ENCODE measurements around the gene ZNF831. TPM values are rescaled to one million over a fixed set of nuclear protein-coding genes. Genes with fewer than 3 reads are reported as not detected.
A peak's percentile ranks its signal among the peaks of the same experiment; 100 is the strongest.

The ZNF831 gene
- total RNA-seq, 1 experiment from 2014 or later, result not detected

DNA sequence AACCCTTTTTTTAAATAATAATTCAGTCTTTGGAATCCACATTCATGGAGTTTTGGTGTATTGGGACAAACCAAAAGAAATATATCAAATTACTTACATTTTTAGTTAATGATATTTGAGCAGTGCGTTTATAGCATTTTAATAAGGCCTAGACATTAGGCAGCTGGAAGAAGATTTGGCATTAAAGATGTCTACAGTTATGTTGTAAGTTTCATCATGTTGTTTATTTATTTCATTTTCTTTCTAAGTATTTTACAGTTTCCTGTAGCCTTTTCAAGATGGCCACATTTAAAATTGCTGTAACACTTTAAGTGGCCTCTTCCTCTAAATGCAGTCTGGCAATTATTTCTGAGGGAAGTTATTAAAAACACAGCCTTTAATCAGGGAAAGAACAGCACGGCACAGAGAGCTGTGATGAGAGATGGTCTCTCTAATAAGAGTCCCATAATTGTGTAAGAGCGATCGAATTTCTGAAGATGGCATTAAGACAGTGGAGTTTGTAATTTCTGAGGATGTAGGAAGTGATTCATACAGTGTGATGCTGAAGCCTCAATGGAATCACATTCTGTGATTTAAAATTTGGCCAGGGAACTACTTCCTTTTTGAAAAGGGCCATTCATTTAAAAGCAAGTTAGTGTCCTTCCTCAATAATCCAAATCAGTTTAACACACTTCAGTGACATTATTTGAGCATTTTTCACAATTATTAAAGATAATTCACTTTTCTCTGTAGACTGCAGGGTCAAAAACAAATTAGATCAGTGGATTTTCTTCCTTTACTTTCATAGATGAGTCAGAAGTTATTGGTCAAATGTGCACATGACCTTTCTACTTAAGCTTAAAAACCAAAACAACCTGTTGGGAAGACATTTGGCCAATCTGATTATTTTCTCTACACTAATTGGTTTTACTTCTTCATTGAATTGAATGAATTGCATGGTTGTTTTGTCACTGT is 84.4 kb downstream of the ZNF831 start:
- peak; percentile 41 for DNase-seq (ENCODE audit: low read depth, low spot score)
- in situ Hi-C loops (cut with HindIII; ENCODE audit: low pct_unique_long_range_greater_than_20kb, low sequenced_read_pairs), result no loop called here

DNA sequence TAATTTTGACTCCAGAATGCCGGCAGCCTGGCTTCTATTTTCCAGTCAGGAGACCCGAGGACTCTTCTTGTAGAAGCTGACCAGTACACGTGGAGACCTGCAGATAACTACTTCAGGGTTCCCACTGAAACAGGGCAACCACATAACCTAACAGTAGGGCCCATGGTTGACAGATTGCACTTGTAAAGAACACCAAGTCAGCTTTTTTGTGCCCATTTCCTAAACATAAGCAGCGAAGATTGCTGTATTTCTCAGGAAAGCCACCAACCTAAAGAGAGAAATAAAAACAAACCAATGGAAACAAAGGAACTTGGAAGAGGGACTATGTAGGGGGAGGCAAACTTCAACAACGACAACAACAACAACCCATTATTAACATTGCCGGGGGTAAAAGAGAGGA is 86.7 kb downstream of the ZNF831 start:
- no peak for DNase-seq (ENCODE audit: low read depth, low spot score)
- in situ Hi-C loops (cut with HindIII; ENCODE audit: low pct_unique_long_range_greater_than_20kb, low sequenced_read_pairs), result no loop called here

DNA sequence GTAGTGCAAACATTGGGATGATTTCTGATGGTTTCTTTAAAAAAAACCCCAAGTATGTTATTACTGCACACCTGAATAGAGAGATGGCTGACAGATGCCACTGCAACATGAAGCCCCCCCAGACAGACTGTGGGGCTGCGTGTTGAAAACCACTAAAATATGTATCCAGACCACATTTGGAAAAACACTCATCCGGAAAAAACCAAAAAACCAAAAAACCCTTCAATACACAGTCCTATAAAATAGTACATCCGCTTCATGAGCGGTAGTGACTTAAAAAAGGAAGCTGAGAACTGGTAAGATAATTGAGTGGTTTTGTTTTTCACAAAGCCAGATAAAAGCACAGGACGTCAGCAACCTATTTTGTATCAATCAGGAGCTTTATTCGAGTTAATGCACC is 89.7 kb downstream of the ZNF831 start:
- DNase-seq (ENCODE audit: low read depth, low spot score), result no peak
- in situ Hi-C loops (cut with HindIII; ENCODE audit: low pct_unique_long_range_greater_than_20kb, low sequenced_read_pairs), result no loop called here

DNA sequence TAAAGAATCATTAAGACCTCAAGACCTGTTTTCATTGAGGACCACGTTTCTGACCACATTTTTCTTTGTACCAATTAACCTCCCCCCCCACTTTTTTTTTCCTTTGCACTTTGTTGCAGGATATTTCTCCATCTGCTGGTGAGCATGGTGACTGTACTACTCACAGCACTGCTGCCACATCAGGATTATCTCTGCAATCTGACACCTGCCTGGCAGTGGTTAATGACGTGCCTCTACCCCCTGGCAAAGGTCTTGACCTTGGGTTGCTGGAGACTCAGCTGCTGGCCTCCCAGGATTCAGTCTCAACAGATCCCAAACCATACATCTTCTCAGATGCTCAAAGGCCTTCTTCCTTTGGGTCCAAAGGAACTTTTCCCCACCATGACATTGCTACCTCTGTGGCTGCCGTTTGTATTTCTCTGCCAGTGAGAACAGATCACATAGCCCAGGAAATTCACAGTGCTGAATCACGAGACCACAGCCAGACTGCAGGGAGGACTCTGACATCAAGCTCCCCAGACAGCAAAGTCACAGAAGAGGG is 90.2 kb downstream of the ZNF831 start:
- in situ Hi-C loops (cut with HindIII; ENCODE audit: low pct_unique_long_range_greater_than_20kb, low sequenced_read_pairs), result no loop called here
- peak; percentile 6 for DNase-seq (ENCODE audit: low read depth, low spot score)

DNA sequence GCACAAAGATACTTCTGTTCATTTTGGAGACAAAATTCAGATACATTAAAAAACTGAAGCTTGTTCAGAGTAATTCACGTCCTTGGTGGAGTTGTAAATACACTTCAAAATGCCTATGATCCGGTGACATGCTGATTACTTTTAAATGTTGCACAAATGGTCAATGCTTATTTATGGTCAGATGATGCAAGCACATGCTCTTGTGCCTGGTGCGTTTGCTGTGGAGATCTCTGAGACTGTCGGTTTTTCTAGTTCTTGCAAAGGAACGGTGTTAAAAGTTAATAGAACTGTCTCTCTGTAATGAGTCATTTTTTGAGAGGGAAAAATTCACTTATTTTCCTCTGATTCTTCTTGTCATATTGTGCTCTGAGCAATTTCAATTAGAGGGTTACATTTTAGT is 91.6 kb downstream of the ZNF831 start:
- in situ Hi-C loops (cut with HindIII; ENCODE audit: low pct_unique_long_range_greater_than_20kb, low sequenced_read_pairs), result no loop called here
- no peak for DNase-seq (ENCODE audit: low read depth, low spot score)

DNA sequence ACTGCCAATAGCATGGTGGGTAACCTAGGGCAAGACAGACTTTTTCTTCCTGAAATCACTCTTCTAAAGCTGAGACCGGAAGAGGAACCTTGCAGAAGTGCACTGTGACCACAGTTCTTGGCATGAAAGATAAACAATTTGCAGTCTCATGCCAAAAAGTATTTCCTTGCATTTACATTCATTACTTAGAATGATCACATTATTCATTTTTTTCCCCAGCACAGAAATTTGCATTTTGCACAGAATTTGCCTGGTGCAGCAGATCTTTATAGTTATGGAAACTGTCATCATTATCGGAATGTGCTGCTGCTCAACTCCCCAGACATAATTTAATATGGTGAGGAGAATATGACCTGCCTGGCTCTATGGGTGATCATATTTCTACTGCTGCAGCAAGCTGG is 94.6 kb downstream of the ZNF831 start:
- in situ Hi-C loops (cut with HindIII; ENCODE audit: low pct_unique_long_range_greater_than_20kb, low sequenced_read_pairs), result no loop called here
- no peak for DNase-seq (ENCODE audit: low read depth, low spot score)

DNA sequence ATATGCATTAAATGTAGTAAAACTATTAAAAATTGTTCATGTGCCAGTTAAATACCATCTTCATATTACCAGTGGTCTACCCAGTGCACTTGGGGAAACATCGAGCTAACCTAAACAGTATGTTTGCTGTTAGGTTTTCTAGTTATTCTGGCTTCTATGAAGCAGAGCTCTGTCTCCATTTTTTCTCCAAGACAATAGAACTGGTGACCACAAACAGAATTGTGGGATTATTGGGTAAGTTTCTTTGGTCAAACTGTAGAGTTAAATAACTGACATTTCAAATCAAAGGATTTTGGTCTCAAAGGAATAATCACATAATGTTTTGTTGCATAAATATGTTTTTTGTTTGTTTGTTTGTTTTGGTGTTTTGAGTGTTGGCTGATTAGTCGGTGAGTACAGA is 96.3 kb downstream of the ZNF831 start:
- in situ Hi-C loops (cut with HindIII; ENCODE audit: low pct_unique_long_range_greater_than_20kb, low sequenced_read_pairs), result no loop called here
- no peak for DNase-seq (ENCODE audit: low read depth, low spot score)

DNA sequence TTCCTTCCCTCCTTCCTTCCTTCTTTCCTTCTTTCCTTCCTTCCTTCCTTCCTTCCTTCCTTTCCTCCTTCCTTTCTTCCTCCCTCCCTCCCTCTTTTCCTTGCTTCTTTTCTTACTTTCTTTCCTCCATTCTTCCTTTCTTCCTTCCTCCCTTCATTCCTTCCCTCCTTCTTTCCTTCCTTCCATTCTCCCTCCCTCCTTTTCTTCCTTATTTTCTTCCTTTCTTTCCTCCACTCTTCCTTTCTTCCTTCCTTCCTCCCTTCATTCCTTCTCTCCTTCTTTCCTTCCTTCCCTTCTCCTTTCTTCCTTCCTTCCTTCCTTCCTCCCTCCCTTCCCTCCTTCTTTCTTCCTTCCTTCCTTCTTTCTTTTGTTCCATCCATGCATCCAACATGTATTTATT is 101.7 kb downstream of the ZNF831 start:
- DNase-seq (ENCODE audit: low read depth, low spot score), result no peak
- in situ Hi-C loops (cut with HindIII; ENCODE audit: low pct_unique_long_range_greater_than_20kb, low sequenced_read_pairs), result no loop called here

DNA sequence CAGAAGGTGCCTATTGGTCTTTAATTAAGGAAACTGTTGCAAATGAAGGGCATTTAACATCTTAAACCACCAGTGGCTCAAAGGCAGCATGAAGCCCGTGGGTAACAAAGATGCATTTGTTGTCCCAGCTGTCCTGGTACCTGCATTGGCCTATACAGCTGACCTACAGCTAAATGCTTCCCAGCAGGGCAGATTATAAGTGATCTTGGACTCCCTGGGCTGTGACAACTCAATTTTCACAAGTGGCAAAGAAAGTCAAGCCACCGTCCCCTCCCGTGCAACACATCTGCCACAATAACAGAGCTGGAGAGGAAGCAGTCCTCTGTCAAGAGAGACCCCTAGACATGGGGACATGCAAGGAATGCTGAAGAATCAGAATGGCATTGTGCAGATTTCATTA is 105.2 kb downstream of the ZNF831 start:
- in situ Hi-C loops (cut with HindIII; ENCODE audit: low pct_unique_long_range_greater_than_20kb, low sequenced_read_pairs), result no loop called here
- DNase-seq (ENCODE audit: low read depth, low spot score), result no peak

DNA sequence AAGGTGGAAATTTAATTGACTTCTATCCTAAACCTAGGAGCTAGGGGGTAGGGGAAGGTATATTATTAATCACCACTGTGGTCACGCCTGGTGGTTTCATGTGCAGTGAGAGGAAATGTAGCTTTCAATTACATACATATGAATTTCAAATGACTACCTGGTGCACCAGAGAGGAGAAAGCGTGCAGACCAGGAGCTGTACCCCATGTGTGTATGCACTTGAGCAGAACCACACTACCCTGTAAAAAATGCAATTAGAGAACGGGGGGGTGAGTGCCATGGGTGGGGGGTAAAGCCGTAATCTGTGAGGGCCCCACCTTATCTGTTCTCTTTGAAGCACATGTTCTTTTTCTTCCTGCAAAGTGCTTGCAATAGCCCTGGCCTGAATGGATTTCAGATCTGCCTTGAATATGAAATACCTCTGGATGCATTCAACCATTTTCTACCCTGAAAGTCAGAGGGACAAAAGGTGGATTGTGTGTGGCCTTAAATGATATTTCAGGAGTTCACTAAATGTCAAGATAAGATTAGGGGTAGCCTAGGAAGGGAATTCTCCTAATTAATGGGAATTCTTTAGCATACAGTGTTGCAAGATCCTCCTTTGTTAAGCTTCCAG is 105.9 kb downstream of the ZNF831 start:
- in situ Hi-C loops (cut with HindIII; ENCODE audit: low pct_unique_long_range_greater_than_20kb, low sequenced_read_pairs), result no loop called here
- DNase-seq (ENCODE audit: low read depth, low spot score), result peak; percentile 7

DNA sequence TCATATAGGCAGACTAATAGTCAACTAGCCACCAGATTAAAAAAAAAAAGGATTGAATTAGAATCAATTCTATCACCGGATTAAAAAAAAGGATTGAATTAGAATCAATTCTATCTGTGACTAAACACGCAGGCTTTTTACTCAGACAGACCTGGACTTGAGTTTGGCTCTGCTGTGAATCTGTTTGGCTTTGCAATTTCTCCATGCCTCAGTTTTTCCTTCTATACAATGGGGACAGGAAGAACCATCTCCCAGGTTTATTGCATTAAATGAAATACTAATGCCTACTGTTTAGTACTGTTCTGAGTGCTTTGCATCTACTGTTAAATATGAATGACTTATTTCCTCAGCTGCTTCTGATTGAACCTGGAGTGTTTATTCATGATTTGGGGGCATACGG is 106.8 kb downstream of the ZNF831 start:
- in situ Hi-C loops (cut with HindIII; ENCODE audit: low pct_unique_long_range_greater_than_20kb, low sequenced_read_pairs), result no loop called here
- DNase-seq (ENCODE audit: low read depth, low spot score), result no peak

DNA sequence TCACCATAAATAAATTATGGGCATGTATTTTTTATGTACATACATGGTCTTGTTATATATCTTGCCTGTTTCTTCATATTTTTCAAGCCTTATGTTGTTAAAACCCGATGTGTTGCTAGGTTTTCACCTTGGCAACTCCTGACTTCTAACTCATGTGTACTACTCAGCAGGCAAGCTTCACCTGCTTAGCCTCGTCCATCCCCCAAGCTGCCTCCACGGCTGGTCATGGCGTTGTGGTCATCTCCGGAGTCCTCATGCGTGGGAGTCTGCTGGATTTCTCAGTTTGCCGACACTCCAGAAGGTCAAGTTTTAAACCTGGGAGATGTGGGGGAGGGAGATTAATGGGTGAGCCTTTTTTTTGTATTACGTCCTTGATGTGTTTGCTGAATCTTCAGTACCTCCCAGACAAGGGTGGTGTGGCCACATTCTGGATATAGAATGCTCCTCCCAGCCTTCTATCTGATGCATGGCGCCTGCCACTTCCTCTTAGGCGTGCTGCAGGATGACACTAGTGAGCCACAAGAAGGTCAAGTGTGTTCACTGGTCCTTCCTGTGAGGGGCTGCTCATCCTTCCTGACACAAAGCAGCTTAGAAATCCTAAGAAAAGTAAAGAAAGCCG is 110.2 kb downstream of the ZNF831 start:
- DNase-seq (ENCODE audit: low read depth, low spot score), result no peak
- in situ Hi-C loops (cut with HindIII; ENCODE audit: low pct_unique_long_range_greater_than_20kb, low sequenced_read_pairs), result no loop called here

DNA sequence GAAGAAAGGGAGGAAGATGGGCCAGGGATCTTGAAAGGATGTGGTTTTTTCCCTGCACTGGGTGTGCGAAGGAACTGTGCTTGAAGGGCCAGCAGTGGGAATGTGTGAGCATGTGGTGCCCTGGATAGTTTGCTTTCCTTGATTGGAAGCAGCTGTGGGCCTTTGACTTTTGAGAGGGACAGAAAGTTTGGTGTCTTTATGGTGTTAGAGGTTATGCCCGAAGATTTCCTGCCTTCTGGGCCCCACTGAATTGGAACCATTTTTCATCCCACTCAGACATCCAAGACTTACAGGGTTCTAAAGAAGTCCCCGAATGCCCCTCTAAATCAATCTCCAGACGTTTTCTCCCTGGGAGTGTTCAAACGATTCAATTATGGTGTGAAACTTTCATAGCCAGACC is 113.3 kb downstream of the ZNF831 start:
- DNase-seq (ENCODE audit: low read depth, low spot score), result no peak
- in situ Hi-C loops (cut with HindIII; ENCODE audit: low pct_unique_long_range_greater_than_20kb, low sequenced_read_pairs), result no loop called here

DNA sequence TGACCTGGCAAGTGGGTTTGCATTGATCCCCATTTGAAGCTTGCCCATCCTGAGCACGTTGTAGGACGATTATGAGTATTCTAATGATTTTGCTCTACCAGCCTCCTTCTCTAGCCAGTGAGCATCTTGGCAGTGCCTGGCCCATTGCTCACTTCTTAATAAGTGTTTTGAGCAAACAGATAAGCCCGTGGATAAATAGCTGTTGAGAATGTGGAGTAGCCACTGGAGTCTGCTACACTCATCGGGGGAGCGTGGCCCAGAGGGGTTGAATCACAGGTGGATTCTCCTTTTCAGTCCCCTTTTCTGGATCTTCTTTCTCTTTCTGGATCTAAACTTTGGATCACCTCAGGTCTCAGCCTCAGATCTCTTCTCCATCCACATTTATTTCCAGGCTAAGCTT is 120.8 kb downstream of the ZNF831 start:
- in situ Hi-C loops (cut with HindIII; ENCODE audit: low pct_unique_long_range_greater_than_20kb, low sequenced_read_pairs), result no loop called here
- no peak for DNase-seq (ENCODE audit: low read depth, low spot score)

DNA sequence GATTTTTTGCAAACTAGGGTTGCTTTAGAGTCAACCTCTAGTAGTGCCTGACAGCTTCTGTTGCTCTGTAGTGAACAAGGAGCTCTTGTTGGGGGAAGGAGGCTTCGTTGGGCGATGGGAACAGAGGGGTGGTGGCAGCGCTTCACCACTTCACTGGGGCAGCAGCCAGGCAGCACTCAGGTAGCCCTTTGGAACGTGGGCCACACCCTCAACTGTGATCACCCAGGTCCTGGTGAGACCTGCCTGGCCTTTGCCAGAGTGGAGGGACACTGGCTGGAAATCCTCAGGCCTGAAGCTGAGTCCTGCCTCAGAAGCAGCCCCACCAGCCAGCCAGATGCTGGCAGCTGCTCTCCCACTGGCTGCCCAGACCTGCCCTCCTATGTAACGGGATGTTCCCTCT is 126.4 kb downstream of the ZNF831 start:
- DNase-seq (ENCODE audit: low read depth, low spot score), result no peak
- in situ Hi-C loops (cut with HindIII; ENCODE audit: low pct_unique_long_range_greater_than_20kb, low sequenced_read_pairs), result no loop called here

DNA sequence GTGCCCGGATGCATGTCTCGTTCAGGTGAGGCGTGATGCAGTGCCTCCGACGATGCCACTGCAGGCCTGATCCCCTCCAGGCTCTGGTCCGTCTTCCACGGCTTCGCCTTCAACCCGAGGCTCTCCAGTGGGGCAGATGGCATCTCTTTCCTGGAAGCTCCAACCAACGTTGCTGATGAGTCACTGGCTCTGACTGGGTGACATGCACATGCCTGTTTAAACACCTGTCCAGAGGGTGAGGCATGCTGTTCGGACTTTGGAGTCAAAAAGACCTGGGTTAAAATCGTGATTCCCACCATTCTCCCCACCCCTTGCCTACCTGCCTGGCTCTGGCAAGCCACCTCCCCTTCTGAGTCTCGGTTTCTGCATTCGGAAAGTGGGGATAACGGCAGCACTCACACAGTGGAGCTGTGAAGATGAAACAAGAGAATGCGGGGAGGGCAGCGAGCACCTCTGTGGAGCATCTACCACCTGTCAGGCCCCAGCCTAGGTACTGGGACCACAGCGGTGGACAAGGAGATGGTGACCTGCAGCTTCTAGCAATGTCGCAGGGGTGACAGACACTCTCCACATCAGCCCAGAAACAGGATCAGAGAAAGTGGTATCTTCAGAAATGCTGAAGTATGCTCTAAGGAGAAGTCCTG is 128.2 kb downstream of the ZNF831 start:
- in situ Hi-C loops (cut with HindIII; ENCODE audit: low pct_unique_long_range_greater_than_20kb, low sequenced_read_pairs), result no loop called here
- no peak for DNase-seq (ENCODE audit: low read depth, low spot score)

DNA sequence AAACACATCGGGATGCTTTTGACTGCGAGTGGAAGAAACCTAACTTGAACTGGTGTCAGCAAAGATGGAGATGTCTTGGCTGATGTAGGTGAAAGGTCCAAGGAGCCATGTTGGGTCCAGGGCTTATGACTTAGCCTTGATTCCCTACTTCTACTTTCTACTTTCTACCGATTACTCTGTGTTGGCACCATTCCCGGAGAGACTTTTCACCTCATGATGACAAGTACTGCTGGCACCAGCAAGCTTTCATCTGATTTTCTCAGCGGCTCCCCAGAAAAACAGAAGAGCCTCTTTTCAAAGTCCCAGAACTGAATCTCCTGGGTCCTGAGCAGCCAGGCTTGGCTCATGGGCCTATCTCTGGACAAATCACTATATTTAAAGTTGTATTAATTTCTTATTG is 131.9 kb downstream of the ZNF831 start:
- in situ Hi-C loops (cut with HindIII; ENCODE audit: low pct_unique_long_range_greater_than_20kb, low sequenced_read_pairs), result no loop called here
- no peak for DNase-seq (ENCODE audit: low read depth, low spot score)

DNA sequence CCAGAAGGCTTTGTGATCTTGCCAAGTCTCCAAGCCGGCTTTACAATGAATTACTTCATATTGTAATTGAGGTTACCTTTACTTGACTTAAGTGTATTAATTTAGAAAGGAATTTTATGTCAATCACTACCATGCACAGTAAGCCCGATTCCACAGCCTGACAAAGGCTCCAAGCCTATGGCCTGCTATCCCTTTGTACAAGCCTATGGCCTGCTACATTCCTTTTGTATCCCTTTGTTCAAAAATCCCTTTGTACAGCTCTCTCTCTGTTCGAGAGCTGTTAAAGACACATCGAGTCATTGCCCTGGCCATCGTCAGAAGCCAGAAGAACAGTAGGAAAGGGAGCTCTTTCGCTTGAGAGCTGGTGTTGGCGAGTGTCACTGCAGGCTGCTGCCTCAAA is 134.1 kb downstream of the ZNF831 start:
- no peak for DNase-seq (ENCODE audit: low read depth, low spot score)
- in situ Hi-C loops (cut with HindIII; ENCODE audit: low pct_unique_long_range_greater_than_20kb, low sequenced_read_pairs), result no loop called here

All from SK-MEL-5 (cell line).